PFSK-1 (cell line): ENCODE results near the gene LRBA.

Source experiments
- FOXP2 ChIP-seq: optimal IDR thresholded peaks from 2 replicates; pipeline ENCODE3; 2011; ENCODE audit warnings: borderline replicate concordance, control low read depth, inconsistent platforms; ENCODE audit not compliant: insufficient read depth; ENCODE audit errors: extremely low read length, extremely low read depth
- POLR2AphosphoS5 ChIP-seq: IDR thresholded peaks from 2 replicates; pipeline ENCODE4 v1.6.1; 2012; ENCODE audit warnings: low read depth, mild to moderate bottlenecking, control low read depth, low read length, moderate library complexity
- REST ChIP-seq, 2 experiments: IDR thresholded peaks; 2 replicates each; pipeline versions ENCODE4 v1.6.1 to v1.8.0; 2011 to 2012; ENCODE audit warnings: low read depth in 2 of 2, low read length in 2 of 2, control low read depth in 1 of 2, inconsistent platforms in 1 of 2, mild to moderate bottlenecking in 1 of 2, moderate library complexity in 1 of 2; ENCODE audit not compliant: insufficient read depth in 1 of 2
- SIN3A ChIP-seq: IDR thresholded peaks from 2 replicates; pipeline ENCODE4 v1.6.1; 2012; ENCODE audit warnings: mild to moderate bottlenecking, low read length, moderate library complexity, borderline replicate concordance; ENCODE audit not compliant: insufficient read depth
- TAF1 ChIP-seq: IDR thresholded peaks from 2 replicates; pipeline ENCODE4 v1.6.1; 2012; ENCODE audit warnings: low read length, control low read depth, borderline replicate concordance; ENCODE audit not compliant: insufficient read depth

Gene LRBA

GRCh38 chr4:150255610-150256224 lies 759.4 kb downstream of the LRBA start:
- TF ChIP-seq POLR2AphosphoS5 (no peak), REST (IDR thresholded peaks at IDR 0.05; ENCODE audit: insufficient read depth in 1 of 2, low read depth in 2 of 2, low read length in 2 of 2) (no peak), FOXP2 (no peak), SIN3A (no peak)

DNA sequence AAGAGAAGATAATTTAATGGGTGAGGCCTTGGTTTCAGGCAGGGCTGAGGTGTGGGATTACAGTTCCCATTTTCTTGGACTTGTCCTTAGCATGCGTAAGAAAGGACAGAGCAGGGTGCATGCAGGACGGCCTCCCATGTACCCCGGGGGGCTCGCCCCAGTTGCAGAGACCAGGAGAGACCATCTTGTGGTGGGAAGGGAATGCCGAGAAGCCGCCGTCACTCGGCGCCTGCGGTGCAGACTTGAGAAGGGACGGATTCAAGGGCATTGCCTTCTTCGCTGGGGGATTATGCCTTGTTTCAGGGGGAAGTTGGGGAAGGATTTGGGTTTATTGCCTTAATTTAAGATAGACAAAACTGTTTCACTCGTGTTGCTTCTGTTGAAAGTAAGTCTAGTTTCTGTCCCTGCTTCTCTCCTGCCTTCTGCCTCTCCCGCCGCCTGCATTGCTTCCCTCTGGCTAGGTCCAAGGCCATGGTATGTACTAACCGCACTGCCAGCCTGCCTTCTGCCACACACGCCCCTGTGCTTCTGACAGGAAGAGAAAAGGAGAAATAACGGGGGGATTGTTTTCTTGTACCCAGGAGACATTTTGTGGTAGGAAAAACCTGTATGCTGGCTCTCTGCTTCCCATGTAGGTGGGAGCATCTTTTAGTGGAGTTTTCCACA lies 761.0 kb downstream of the LRBA start:
- no peak for TF ChIP-seq FOXP2
- TF ChIP-seq POLR2AphosphoS5, result no peak

DNA sequence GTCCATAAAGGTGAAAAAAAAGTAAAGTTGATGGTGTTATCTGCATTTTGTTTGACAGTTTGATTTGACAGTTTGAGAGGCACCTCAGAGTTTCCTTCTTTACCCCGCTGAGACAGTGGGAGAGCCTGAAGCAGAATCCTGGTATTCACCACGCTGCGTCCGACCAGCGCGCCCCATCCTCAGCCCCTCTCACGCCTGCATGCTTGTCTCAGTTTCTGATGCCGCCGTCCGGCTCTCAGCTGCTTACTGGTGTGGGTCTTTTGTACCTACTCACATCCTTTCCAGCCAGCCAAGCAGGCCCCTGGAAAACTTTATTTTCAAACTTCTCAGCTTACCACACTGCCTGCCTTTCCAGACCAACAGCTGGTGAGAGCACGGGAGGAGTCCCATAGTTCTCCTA lies 761.7 kb downstream of the LRBA start:
- TF ChIP-seq FOXP2 (no peak), POLR2AphosphoS5 (no peak), TAF1 (no peak), REST (IDR thresholded peaks at IDR 0.05; ENCODE audit: insufficient read depth in 1 of 2, low read depth in 2 of 2, low read length in 2 of 2) (no peak), SIN3A (no peak)

GRCh38 chr4:150252741-150253140 lies 762.3 kb downstream of the LRBA start:
- TF ChIP-seq FOXP2 (no peak), REST (IDR thresholded peaks at IDR 0.05; ENCODE audit: insufficient read depth in 1 of 2, low read depth in 2 of 2, low read length in 2 of 2) (no peak), TAF1 (no peak), SIN3A (no peak), POLR2AphosphoS5 (no peak)

DNA sequence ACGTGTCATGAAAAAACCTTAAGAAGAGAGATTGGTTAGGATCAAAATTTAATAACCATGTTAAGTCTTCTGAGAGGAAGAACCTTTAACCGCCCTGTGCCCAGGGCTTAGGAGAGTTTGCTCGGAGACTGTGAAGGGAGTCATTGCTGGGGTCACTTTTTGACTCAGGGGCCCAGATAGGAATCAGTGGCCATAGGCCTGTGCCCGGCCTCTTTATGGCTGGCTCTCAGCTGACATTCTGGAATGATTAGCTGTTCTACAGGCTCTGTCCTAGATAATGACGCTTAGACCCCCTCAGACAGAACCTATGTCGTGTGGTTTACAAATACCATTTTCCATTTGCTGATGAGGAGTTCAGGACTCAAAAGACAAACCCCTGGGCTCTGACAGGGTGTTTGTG lies 762.8 kb downstream of the LRBA start:
- TF ChIP-seq REST (IDR thresholded peaks at IDR 0.05; ENCODE audit: insufficient read depth in 1 of 2, low read depth in 2 of 2, low read length in 2 of 2) (no peak), POLR2AphosphoS5 (no peak), FOXP2 (no peak), TAF1 (no peak), SIN3A (no peak)
